ENCODE measurements around the gene SLC9A9. TPM values are rescaled to one million over a fixed set of nuclear protein-coding genes. Genes with fewer than 3 reads are reported as not detected.
A peak's percentile ranks its signal among the peaks of the same experiment; 100 is the strongest.

SLC9A9 gene
- polyA plus RNA-seq, 1 experiment, result 2.4 TPM

- no peak for TF ChIP-seq CTCF (IDR thresholded peaks at IDR 0.05; ENCODE audit: insufficient read depth, low read depth, low read length)
- no peaks in the 10 kb centered on the region for H3K36me3 ChIP-seq (ENCODE audit: control insufficient read depth, insufficient read depth, low read length)
- no peaks in the 10 kb centered on the region for H3K27me3 ChIP-seq (ENCODE audit: control insufficient read depth, insufficient read depth, low read length)
- POLR2A ChIA-PET, result no interaction called here
- DNase-seq (ENCODE audit: low read depth), result no peak
- no peak overlapping the region for H3K4me3 ChIP-seq (ENCODE audit: low read depth, low read length)
- CTCF ChIA-PET, result no interaction called here
These were observed 6.9 kb upstream of the SLC9A9 start for GRCh38 chr3:143855183-143855582.

- ChIA-PET POLR2A (interaction anchor here (0.5 kb wide), 1 partner anchor 749 kb away, joined by 6 read pairs; no protein-coding TSS in a partner anchor), CTCF (no interaction called here)
- no peaks in the 10 kb centered on the region for H3K27me3 ChIP-seq (ENCODE audit: control insufficient read depth, insufficient read depth, low read length)
- no peak for DNase-seq (ENCODE audit: low read depth)
- no peak for TF ChIP-seq CTCF (IDR thresholded peaks at IDR 0.05; ENCODE audit: insufficient read depth, low read depth, low read length)
- H3K4me3 ChIP-seq (ENCODE audit: low read depth, low read length), result no peak overlapping the region
- no peaks in the 10 kb centered on the region for H3K36me3 ChIP-seq (ENCODE audit: control insufficient read depth, insufficient read depth, low read length)
These were observed 3.2 kb upstream of the SLC9A9 start for GRCh38 chr3:143851331-143852017.

- TF ChIP-seq CTCF (IDR thresholded peaks at IDR 0.05; ENCODE audit: insufficient read depth, low read depth, low read length), result no peak
- ChIA-PET CTCF (no interaction called here), POLR2A (no interaction called here)
- DNase-seq (ENCODE audit: low read depth), result no peak
- no peaks in the 10 kb centered on the region for H3K36me3 ChIP-seq (ENCODE audit: control insufficient read depth, insufficient read depth, low read length)
- no peaks in the 10 kb centered on the region for H3K27me3 ChIP-seq (ENCODE audit: control insufficient read depth, insufficient read depth, low read length)
- no peak overlapping the region for H3K4me3 ChIP-seq (ENCODE audit: low read depth, low read length)
These were observed 2.6 kb upstream of the SLC9A9 start for GRCh38 chr3:143850877-143851276.

- POLR2A ChIA-PET, result no interaction called here
- Histone ChIP-seq H3K4me3 (ENCODE audit: low read depth, low read length) (no peak overlapping the region), H3K36me3 (ENCODE audit: control insufficient read depth, insufficient read depth, low read length) (no peaks in the 10 kb centered on the region), H3K27me3 (ENCODE audit: control insufficient read depth, insufficient read depth, low read length) (no peaks in the 10 kb centered on the region)
- DNase-seq (ENCODE audit: low read depth), result peak; percentile 70
- no peak for TF ChIP-seq CTCF (IDR thresholded peaks at IDR 0.05; ENCODE audit: insufficient read depth, low read depth, low read length)
- CTCF ChIA-PET, result interaction anchor here (0.5 kb wide), 1 partner anchor 13 kb away, joined by 3 read pairs; no protein-coding TSS in a partner anchor
These were observed 1.7 kb upstream of the SLC9A9 start for GRCh38 chr3:143849854-143850549.

GRCh38 chr3:143848704-143849103 is 436 bp upstream of the SLC9A9 start:
- CTCF ChIA-PET, result interaction anchor here (1.1 kb wide), 1 partner anchor 410 kb away, joined by 3 read pairs; no protein-coding TSS in a partner anchor
- POLR2A ChIA-PET, result no interaction called here
- no peak for DNase-seq (ENCODE audit: low read depth)
- Histone ChIP-seq H3K36me3 (ENCODE audit: control insufficient read depth, insufficient read depth, low read length) (no peaks in the 10 kb centered on the region), H3K4me3 (ENCODE audit: low read depth, low read length) (no peak overlapping the region), H3K27me3 (ENCODE audit: control insufficient read depth, insufficient read depth, low read length) (no peaks in the 10 kb centered on the region)
- TF ChIP-seq CTCF (IDR thresholded peaks at IDR 0.05; ENCODE audit: insufficient read depth, low read depth, low read length), result no peak
